Activated naive CD4-positive, alpha-beta T cell treated with anti-CD3 and anti-CD28 coated beads, Interleukin-2, amount 50 U/mL, for 24 hours (primary cell): Measurements from ENCODE around the gene ATP13A3.

Experiments used
- H3K27ac Mint-ChIP-seq: one replicate; pipeline ENCODE4 v1.8.0; 2021; ENCODE audit warnings: mild to moderate bottlenecking, mixed read lengths
- H3K27me3 Mint-ChIP-seq: one replicate; pipeline ENCODE4 v1.8.0; 2021; ENCODE audit warnings: mixed read lengths
- H3K36me3 Mint-ChIP-seq: one replicate; pipeline ENCODE4 v1.8.0; 2021; ENCODE audit warnings: mixed read lengths
- H3K4me1 Mint-ChIP-seq: one replicate; pipeline ENCODE4 v1.8.0; 2021; ENCODE audit warnings: mixed read lengths
- H3K4me3 Mint-ChIP-seq: one replicate; pipeline ENCODE4 v1.8.0; 2021; ENCODE audit warnings: mild to moderate bottlenecking, mixed read lengths
- H3K9me3 Mint-ChIP-seq: one replicate; pipeline ENCODE4 v1.8.0; 2021; ENCODE audit warnings: mixed read lengths

ATP13A3 gene

GRCh38 chr3:194399874-194400411 is 86.9 kb downstream of the ATP13A3 start:
- no peaks in the 10 kb centered on the region for H3K27me3 Mint-ChIP-seq
- H3K27ac Mint-ChIP-seq = no peak overlapping the region
- no peaks in the 10 kb centered on the region for H3K9me3 Mint-ChIP-seq
- H3K36me3 Mint-ChIP-seq = no peaks in the 10 kb centered on the region
- peaks cover 56% of the 10 kb centered on the region for H3K4me1 Mint-ChIP-seq
- no peak overlapping the region for H3K4me3 Mint-ChIP-seq

GRCh38 chr3:194399166-194399565 is 87.6 kb downstream of the ATP13A3 start, which contains the start of gene GP5:
GP5 (minus strand) TSS chr3:194399266; CDS start chr3:194398282, 984 bp downstream.
- Mint-ChIP-seq H3K9me3 (no peaks in the 10 kb centered on the region), H3K36me3 (no peaks in the 10 kb centered on the region), H3K4me1 (peaks cover 56% of the 10 kb centered on the region), H3K27ac (peak within 1 kb of the TSS; percentile 17), H3K4me3 (peak within 1 kb of the TSS; percentile 90), H3K27me3 (no peaks in the 10 kb centered on the region)

GRCh38 chr3:194397757-194398312 is 89.0 kb downstream of the ATP13A3 start:
- Mint-ChIP-seq H3K36me3 (no peaks in the 10 kb centered on the region), H3K27me3 (no peaks in the 10 kb centered on the region), H3K4me1 (peaks cover 55% of the 10 kb centered on the region), H3K27ac (peak overlapping the region; percentile 41), H3K4me3 (peak overlapping the region; percentile 90), H3K9me3 (no peaks in the 10 kb centered on the region)

DNA sequence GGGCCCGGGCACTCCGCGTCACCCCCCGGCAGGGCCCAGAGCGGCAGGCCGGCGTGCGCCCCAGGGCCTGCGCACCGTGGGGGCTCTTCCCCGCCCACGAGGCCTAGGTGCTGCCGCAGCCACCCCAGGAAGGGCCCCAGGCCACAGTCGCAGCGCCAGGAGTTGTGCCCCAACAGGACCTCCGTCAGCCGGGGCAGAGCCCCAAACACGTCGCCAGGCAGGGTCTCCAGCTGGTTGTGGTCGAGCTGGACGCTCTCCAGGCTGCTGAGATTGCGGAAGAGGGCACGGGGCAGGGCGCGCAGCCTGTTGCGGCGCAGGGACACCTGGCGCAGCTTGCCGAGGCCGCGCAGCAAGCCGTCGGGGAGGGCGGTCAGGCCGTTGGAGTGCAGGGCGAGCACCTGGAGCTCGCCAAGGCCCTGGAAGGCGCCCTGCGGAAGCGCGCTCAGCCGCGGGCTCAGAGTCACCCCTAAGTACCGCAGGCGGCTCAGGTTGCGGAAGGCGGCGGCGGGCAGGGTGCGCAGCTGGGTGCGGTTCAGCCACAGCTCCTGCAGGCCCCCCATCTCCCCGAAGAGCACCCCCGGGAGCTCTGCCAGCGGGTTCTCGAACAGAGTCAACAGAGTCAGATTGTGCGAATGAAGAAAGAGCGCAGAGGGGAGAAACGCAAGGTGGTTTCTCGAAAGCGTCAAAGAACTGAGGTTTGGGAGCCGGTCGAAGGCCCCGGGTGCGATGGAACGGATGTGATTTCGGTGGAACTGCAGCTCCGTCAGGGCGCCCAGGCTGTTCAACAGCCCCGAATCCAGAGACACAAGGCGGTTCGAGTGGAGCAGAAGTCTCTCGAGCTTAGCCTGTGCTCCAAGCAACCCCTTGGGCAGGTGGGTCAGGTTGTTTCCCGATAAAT is 89.7 kb downstream of the ATP13A3 start:
- Mint-ChIP-seq H3K4me1 (peaks cover 55% of the 10 kb centered on the region), H3K27ac (peak overlapping the region; percentile 81), H3K27me3 (no peaks in the 10 kb centered on the region), H3K4me3 (peak overlapping the region; percentile 90), H3K36me3 (no peaks in the 10 kb centered on the region), H3K9me3 (no peaks in the 10 kb centered on the region)

GRCh38 chr3:194396539-194396858 is 90.3 kb downstream of the ATP13A3 start:
- no peaks in the 10 kb centered on the region for H3K36me3 Mint-ChIP-seq
- H3K9me3 Mint-ChIP-seq = no peaks in the 10 kb centered on the region
- H3K27me3 Mint-ChIP-seq = no peaks in the 10 kb centered on the region
- peak overlapping the region; percentile 83 for H3K4me3 Mint-ChIP-seq
- H3K4me1 Mint-ChIP-seq = peaks cover 55% of the 10 kb centered on the region
- H3K27ac Mint-ChIP-seq = no peak overlapping the region

DNA sequence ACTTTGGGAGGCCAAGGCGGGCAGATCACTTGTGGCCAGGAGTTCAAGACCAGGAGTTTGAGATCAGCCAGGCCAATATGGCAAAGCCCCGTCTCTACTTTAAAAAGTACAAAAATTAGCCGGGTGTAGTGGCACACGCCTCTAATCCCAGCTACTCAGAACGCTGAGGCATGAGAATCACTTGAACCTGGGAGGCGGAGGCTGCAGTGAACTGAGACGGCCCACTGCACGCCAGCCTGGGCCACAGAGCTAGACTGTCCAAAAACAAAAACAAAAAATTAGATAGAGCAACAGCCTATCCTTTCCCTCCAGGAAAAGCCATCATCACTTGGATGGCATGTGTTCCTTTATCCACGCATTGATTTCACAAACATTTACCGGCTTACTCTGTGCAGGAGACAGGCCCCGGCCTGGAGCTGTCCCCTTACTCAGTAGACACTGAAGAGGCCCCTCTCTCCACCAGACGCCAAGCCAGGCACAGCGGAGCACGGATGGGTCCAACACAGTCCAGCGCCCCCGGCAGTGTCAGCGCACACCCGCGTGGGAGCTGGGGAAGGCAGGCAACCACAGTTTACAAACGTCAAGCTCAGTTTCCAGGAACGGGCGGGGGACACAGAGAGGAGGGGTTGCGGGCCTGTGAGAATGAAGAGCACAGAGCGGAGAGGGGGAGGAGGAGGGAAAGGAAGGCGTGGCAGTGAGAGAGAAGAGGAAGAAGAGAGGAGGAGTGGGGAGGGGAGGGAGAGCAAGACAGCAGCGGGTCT is 90.8 kb downstream of the ATP13A3 start:
- Mint-ChIP-seq H3K36me3 (no peaks in the 10 kb centered on the region), H3K27ac (peak overlapping the region; percentile 68), H3K9me3 (peaks cover 3% of the 10 kb centered on the region), H3K27me3 (no peaks in the 10 kb centered on the region), H3K4me1 (peaks cover 55% of the 10 kb centered on the region), H3K4me3 (peak overlapping the region; percentile 83)

DNA sequence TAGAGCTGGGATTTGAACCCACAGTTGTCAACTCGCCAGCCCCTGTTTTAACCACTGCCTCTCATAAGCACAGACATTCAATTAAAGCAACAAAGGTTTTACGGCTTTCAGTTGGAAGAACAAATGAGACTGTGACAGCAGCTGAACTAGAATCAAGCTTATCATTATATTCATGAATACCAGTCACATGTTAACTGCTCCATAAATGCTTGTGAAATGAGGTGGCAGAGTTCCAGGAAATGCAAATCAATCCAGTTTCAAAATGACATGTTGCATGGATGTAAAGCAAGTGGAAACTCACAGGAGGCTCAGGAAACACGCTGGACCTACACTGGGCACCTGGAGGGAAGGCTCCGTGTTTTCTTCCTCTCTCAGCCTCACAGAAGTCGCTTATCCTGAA is 91.6 kb downstream of the ATP13A3 start:
- H3K27ac Mint-ChIP-seq = no peak overlapping the region
- no peaks in the 10 kb centered on the region for H3K27me3 Mint-ChIP-seq
- peak overlapping the region; percentile 83 for H3K4me3 Mint-ChIP-seq
- peaks cover 1% of the 10 kb centered on the region for H3K36me3 Mint-ChIP-seq
- H3K4me1 Mint-ChIP-seq = peaks cover 54% of the 10 kb centered on the region
- H3K9me3 Mint-ChIP-seq = peaks cover 11% of the 10 kb centered on the region

DNA sequence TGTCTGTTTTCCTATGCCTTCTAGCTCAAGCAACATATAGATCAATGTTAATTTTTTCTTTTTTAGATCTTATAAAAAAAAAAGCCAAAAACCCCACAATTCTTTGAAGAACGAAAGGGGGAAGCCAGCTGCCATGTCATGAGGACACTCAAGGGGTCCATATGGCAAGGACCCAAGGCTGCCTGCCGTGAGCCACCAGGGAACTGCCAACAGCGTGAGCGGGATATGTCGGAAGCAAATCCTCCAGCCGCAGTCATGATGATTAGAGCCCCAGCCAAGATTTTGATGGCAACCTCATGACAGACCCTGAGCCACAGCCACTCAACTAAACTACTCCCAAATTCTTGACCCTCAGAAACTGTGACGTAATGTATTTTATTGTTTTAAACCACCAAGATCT is 94.2 kb downstream of the ATP13A3 start:
- Mint-ChIP-seq H3K27ac (peak overlapping the region; percentile 4), H3K9me3 (peaks cover 11% of the 10 kb centered on the region), H3K36me3 (peaks cover 1% of the 10 kb centered on the region), H3K4me3 (no peak overlapping the region), H3K4me1 (peaks cover 28% of the 10 kb centered on the region), H3K27me3 (no peaks in the 10 kb centered on the region)

DNA sequence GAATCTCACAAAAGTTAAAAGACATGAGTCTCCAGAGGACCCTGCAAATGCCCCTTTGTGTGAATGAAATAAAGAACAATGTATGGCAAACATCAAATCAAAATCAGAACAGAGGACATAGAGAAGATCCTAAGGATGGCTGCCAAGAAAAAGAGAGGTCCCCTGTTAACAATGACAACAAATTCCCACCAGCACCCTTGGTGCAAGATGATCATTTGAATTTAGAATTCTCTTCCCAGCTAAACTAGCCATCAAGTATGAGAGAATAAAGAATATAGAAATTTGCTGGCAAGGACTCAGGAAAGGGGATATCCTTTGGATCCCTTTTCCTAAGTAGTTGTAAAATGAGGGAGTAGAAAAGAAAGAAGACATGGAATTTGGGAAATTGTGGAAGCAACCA is 96.0 kb downstream of the ATP13A3 start:
- no peaks in the 10 kb centered on the region for H3K27me3 Mint-ChIP-seq

DNA sequence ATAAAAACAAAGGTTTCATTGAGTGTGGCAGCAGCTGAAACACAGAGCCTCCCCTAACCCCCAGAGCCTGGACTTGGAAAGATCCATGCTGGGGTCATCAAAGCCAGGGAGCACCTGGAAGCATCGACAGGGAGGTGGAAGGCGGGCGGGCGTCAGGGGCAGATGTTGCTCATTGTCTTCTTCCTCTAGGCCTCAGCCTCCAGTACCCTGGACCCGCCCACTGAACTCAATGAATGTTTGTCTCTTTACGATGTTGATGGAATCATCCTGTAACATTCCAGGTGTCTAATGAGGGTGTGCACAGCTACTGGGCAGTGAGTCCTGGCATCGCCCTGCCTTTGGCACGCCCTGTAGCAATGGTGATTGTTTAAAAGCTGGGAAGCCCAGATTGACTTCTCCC is 97.5 kb downstream of the ATP13A3 start:
- no peak overlapping the region for H3K4me3 Mint-ChIP-seq
- no peaks in the 10 kb centered on the region for H3K27me3 Mint-ChIP-seq
- no peak overlapping the region for H3K27ac Mint-ChIP-seq
- H3K9me3 Mint-ChIP-seq = peaks cover 11% of the 10 kb centered on the region
- H3K4me1 Mint-ChIP-seq = peaks cover under 1% of the 10 kb centered on the region
- peaks cover 1% of the 10 kb centered on the region for H3K36me3 Mint-ChIP-seq

More for the DNA sequence above, 96.0 kb downstream of the ATP13A3 start:
- Mint-ChIP-seq H3K36me3 (peaks cover 1% of the 10 kb centered on the region), H3K27ac (no peak overlapping the region), H3K9me3 (peaks cover 11% of the 10 kb centered on the region), H3K4me1 (peaks cover 16% of the 10 kb centered on the region), H3K4me3 (no peak overlapping the region)

DNA sequence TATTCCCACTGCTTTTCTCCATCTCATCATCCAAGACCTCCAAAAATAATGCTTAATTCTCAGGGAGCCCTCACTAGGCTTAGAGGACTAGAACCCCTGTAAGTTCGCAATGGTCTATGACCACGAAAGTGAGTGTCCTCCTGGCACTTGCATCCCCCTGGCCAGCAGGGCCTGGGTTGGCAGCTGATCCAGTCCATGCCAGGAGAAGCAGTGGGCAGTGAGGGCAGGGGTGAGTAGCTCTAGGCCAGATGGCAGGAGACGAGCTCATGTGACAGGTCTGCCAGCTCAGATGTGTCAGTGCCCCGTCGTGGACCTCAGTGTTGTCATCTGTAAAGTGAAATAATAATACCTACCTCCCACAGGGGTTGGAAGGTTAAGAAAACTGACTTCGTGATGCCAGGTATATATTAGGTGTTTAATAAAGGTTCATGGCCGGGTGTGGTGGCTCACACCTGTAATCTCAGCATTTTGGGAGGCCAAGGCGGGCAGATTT is 98.8 kb downstream of the ATP13A3 start:
- Mint-ChIP-seq H3K9me3 (peaks cover 11% of the 10 kb centered on the region), H3K36me3 (peaks cover 1% of the 10 kb centered on the region), H3K4me3 (no peak overlapping the region), H3K27me3 (no peaks in the 10 kb centered on the region), H3K27ac (no peak overlapping the region), H3K4me1 (no peaks in the 10 kb centered on the region)

- Mint-ChIP-seq H3K27me3 (no peaks in the 10 kb centered on the region), H3K9me3 (peaks cover 11% of the 10 kb centered on the region), H3K36me3 (peaks cover 1% of the 10 kb centered on the region), H3K4me1 (no peaks in the 10 kb centered on the region), H3K27ac (no peak overlapping the region), H3K4me3 (no peak overlapping the region)
Measured at GRCh38 chr3:194387276-194387675, 99.5 kb downstream of the ATP13A3 start.

- no peaks in the 10 kb centered on the region for H3K4me1 Mint-ChIP-seq
- no peaks in the 10 kb centered on the region for H3K27me3 Mint-ChIP-seq
- H3K4me3 Mint-ChIP-seq = no peak overlapping the region
- H3K27ac Mint-ChIP-seq = no peak overlapping the region
- peaks cover 11% of the 10 kb centered on the region for H3K9me3 Mint-ChIP-seq
- peaks cover 1% of the 10 kb centered on the region for H3K36me3 Mint-ChIP-seq
Measured at GRCh38 chr3:194386648-194387047, 100.2 kb downstream of the ATP13A3 start.

GRCh38 chr3:194386066-194386465 is 100.7 kb downstream of the ATP13A3 start:
- no peaks in the 10 kb centered on the region for H3K27me3 Mint-ChIP-seq
- no peak overlapping the region for H3K4me3 Mint-ChIP-seq
- no peaks in the 10 kb centered on the region for H3K4me1 Mint-ChIP-seq
- no peak overlapping the region for H3K27ac Mint-ChIP-seq
- H3K36me3 Mint-ChIP-seq = peaks cover 1% of the 10 kb centered on the region
- H3K9me3 Mint-ChIP-seq = peaks cover 8% of the 10 kb centered on the region

DNA sequence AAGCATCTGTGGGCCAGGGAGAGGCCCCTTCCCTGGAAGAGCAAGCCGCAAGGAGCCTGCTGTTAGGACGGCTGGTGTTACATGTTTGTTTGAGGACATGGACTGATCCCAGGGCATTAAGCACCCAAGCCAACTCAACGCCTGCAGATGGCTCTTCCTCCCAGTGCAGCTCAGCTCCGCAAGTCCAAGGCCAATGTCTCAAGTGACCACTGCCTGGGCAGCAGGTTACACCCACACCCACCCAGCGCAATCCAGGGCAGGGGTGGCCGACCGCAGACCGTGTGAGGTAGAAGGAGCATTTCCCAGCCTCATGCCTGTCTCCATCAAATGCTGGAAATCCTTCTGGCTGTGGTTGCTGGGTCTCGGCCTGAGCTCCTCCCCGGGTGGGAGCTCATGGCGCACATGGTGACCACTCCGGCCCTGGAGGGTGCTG is 102.2 kb downstream of the ATP13A3 start:
- H3K4me1 Mint-ChIP-seq = no peaks in the 10 kb centered on the region
- H3K36me3 Mint-ChIP-seq = no peaks in the 10 kb centered on the region
- H3K27me3 Mint-ChIP-seq = no peaks in the 10 kb centered on the region
- H3K27ac Mint-ChIP-seq = no peak overlapping the region
- no peak overlapping the region for H3K4me3 Mint-ChIP-seq
- no peaks in the 10 kb centered on the region for H3K9me3 Mint-ChIP-seq
